KMS-11 (cell line): ENCODE measurements around the gene PYGO2.
"Not testable (repeated sequence)": the region's sequence is repeated elsewhere in the genome, so short reads cannot be mapped to it uniquely, and the experiment has no call there.

Experiments used
- H2AFZ ChIP-seq: fragments of 200-600 bp; sonication (generic); 2 replicates; pipeline ENCODE4 v1.6.1; 2016; ENCODE audit warnings: antibody characterized with exemption, mixed run types, low read depth
- H3K27ac ChIP-seq: fragments of 200-600 bp; sonication (generic); 2 replicates; pipeline ENCODE4 v1.6.1; 2016; ENCODE audit warnings: mild to moderate bottlenecking, mixed run types
- H3K27me3 ChIP-seq: fragments of 200-600 bp; sonication (generic); 2 replicates; pipeline ENCODE4 v1.6.1; 2017; ENCODE audit warnings: mild to moderate bottlenecking, low read depth, mixed run types, moderate library complexity; ENCODE audit not compliant: insufficient read depth
- H3K36me3 ChIP-seq: fragments of 200-600 bp; sonication (generic); 2 replicates; pipeline ENCODE4 v1.6.1; 2017; ENCODE audit warnings: mild to moderate bottlenecking, mixed run types; ENCODE audit not compliant: insufficient read depth
- H3K4me1 ChIP-seq: fragments of 200-600 bp; sonication (generic); 2 replicates; pipeline ENCODE4 v1.6.1; 2016; ENCODE audit warnings: mild to moderate bottlenecking, low read depth, mixed run types; ENCODE audit not compliant: poor library complexity, severe bottlenecking
- H3K4me2 ChIP-seq: fragments of 200-600 bp; sonication (generic); 2 replicates; pipeline ENCODE4 v1.7.0; 2016; ENCODE audit warnings: mild to moderate bottlenecking, mixed run types
- H3K4me3 ChIP-seq: fragments of 200-600 bp; sonication (generic); IDR thresholded peaks from 2 replicates; pipeline ENCODE4 v1.6.1; 2017; ENCODE audit warnings: low read depth, low read length, mixed read lengths; ENCODE audit not compliant: insufficient read depth
- H3K79me2 ChIP-seq: fragments of 200-600 bp; sonication (generic); 2 replicates; pipeline ENCODE4 v1.6.1; 2016; ENCODE audit warnings: low read depth, mixed run types; ENCODE audit not compliant: insufficient read depth
- H3K9ac ChIP-seq: fragments of 200-600 bp; sonication (generic); 2 replicates; pipeline ENCODE4 v1.6.1; 2016; ENCODE audit warnings: mild to moderate bottlenecking, mixed run types
- H4K20me1 ChIP-seq: fragments of 200-600 bp; sonication (generic); 2 replicates; pipeline ENCODE4 v1.6.1; 2016; ENCODE audit warnings: mild to moderate bottlenecking, mixed run types; ENCODE audit not compliant: insufficient read depth
- TF ChIP-seq, protein P1 (sequence below): fragments of 200-600 bp; sonication (generic); conservative IDR thresholded peaks from 2 replicates; pipeline ENCODE4 v1.6.1; 2017; ENCODE audit warnings: low read depth, mild to moderate bottlenecking, antibody characterized with exemption, low read length, moderate library complexity, mixed read lengths

Gene PYGO2

DNA sequence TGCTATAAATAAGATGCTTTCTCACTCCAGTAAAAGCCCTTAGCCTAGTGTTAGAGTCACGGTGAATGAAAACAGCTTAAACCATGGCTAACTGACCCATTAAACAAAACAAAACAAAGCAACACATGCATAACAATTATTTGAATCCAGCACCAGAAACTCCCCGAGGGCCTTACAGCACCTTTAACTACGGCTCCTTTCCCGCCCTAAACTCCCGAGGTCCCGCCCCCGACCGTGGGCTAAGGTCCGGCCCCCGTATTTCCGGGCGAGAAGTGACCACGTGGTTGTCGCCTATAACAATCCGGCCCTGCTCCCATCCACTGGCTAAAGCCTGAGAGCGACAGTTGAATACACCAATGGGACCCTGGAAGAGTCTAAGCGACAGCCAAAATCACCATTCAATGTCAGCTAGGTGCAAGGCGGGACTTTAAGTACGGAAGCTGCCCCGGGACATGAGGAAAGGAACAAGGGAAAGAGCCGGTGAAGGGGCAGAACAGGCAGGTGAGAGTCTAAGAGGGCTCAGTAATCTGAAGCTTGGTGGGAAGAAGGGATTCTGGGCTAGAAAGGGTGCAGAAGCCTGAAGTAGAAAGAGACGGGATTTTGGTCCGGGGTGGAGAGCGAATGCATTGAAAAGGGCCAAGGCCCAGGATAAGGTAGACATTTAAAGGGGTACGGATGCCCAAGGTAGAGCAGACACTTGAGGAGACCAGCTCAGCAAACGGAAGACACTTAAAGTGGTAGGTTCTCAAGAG lies 21.5 kb upstream of the PYGO2 start, which contains the start of gene FLAD1:
FLAD1 (plus strand) TSS at position 448 of the 752 bp plus-strand sequence. CDS start 351 bp downstream, outside the sequence.
- peaks cover 81% of the 10 kb centered on the region for H3K79me2 ChIP-seq
- peak within 1 kb of the TSS; percentile 47 for H2AFZ ChIP-seq
- peak within 1 kb of the TSS; percentile 51 for H3K9ac ChIP-seq
- TF ChIP-seq, protein P1, sequence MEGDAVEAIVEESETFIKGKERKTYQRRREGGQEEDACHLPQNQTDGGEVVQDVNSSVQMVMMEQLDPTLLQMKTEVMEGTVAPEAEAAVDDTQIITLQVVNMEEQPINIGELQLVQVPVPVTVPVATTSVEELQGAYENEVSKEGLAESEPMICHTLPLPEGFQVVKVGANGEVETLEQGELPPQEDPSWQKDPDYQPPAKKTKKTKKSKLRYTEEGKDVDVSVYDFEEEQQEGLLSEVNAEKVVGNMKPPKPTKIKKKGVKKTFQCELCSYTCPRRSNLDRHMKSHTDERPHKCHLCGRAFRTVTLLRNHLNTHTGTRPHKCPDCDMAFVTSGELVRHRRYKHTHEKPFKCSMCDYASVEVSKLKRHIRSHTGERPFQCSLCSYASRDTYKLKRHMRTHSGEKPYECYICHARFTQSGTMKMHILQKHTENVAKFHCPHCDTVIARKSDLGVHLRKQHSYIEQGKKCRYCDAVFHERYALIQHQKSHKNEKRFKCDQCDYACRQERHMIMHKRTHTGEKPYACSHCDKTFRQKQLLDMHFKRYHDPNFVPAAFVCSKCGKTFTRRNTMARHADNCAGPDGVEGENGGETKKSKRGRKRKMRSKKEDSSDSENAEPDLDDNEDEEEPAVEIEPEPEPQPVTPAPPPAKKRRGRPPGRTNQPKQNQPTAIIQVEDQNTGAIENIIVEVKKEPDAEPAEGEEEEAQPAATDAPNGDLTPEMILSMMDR = no peak
- H3K36me3 ChIP-seq = peaks cover 15% of the 10 kb centered on the region; the same call in 1 of the 2 replicates
- H3K4me1 ChIP-seq = peaks cover 28% of the 10 kb centered on the region
- H4K20me1 ChIP-seq = no peaks in the 10 kb centered on the region
- H3K4me3 ChIP-seq = peak within 1 kb of the TSS; percentile 98
- peak within 1 kb of the TSS; percentile 99 for H3K4me2 ChIP-seq
- peak within 1 kb of the TSS; percentile 38 for H3K27ac ChIP-seq
- no peaks in the 10 kb centered on the region for H3K27me3 ChIP-seq

DNA sequence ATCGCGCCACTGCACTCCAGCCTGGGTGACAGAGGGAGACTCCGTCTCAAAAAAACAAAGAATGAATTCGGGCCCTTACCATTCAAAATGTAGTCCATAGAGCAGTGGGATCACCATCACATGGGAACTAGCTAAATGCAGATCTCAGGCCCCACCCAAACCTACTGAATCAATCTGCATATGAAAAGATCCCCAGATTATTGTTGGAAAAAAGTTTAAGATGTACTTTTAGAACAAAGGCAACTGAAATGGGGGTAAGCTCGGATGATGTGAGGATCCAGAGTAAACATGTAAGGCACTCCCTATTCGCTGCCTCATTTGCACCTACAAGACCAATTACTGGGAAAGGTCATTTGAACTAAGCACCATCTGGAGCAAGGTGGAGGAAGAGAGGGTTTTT lies 20.8 kb upstream of the PYGO2 start:
- H2AFZ ChIP-seq = peak overlapping the region; percentile 47
- H3K27ac ChIP-seq = peak overlapping the region; percentile 38; the same call in 1 of the 2 replicates
- H3K27me3 ChIP-seq = no peaks in the 10 kb centered on the region

DNA sequence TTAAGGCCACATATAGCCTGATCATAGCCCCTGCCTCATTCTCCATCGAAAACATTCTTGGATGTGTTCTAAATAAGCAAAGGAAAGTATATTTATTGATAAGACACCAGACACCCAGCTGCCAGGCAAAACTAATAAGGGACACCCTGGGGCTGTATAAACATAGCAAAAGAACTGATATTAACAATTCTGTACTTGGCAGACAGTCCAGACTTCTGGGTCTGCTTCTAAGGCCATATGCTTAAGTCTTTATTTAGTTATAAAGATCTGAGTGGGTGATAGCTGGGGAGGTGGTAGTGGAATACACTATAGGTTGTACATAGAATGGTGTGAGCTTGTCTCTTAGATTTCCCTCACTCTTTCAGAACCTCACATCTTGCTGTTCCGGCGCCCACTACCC lies 16.8 kb upstream of the PYGO2 start:
- H3K27me3 ChIP-seq = no peaks in the 10 kb centered on the region
- TF ChIP-seq, protein P1 = no peak
- H3K4me3 ChIP-seq = no peak overlapping the region
- H3K27ac ChIP-seq = no peak overlapping the region
- no peak overlapping the region for H2AFZ ChIP-seq
- peaks cover 18% of the 10 kb centered on the region; the same call in 1 of the 2 replicates for H3K36me3 ChIP-seq
- H3K79me2 ChIP-seq = peaks cover 74% of the 10 kb centered on the region
- H3K9ac ChIP-seq = no peak overlapping the region
- H4K20me1 ChIP-seq = no peaks in the 10 kb centered on the region
- H3K4me2 ChIP-seq = no peak overlapping the region
- peaks cover 36% of the 10 kb centered on the region for H3K4me1 ChIP-seq

More for the DNA sequence above, 20.8 kb upstream of the PYGO2 start:
- Histone ChIP-seq H3K36me3 (peaks cover 19% of the 10 kb centered on the region; the same call in 1 of the 2 replicates), H3K9ac (peak overlapping the region; percentile 51; the same call in 1 of the 2 replicates), H3K4me2 (peak overlapping the region; percentile 70), H4K20me1 (no peaks in the 10 kb centered on the region), H3K79me2 (peaks cover 83% of the 10 kb centered on the region), H3K4me3 (peak overlapping the region; percentile 95), H3K4me1 (peaks cover 35% of the 10 kb centered on the region)
- TF ChIP-seq, protein P1 = no peak

DNA sequence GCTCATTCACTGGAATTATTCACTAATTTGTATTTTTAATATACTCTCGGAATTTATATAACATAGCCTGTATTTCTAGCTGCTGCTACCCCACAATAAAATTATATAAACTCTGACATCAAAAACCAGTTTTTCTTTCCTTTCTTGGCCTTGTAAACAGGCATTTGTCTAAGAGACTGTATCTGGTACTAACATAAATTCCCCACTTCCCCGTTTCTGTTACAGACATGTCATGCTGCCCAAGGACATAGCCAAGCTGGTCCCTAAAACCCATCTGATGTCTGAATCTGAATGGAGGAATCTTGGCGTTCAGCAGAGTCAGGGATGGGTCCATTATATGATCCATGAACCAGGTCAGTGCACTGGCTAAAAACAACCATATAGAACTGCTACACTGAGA lies 16.2 kb upstream of the PYGO2 start:
- not testable (repeated sequence) for H3K27me3 ChIP-seq, H3K9ac ChIP-seq, H3K27ac ChIP-seq, H4K20me1 ChIP-seq, H3K4me3 ChIP-seq, H2AFZ ChIP-seq
- Histone ChIP-seq H3K79me2 (peaks cover 78% of the 10 kb centered on the region), H3K4me2 (peak overlapping the region; percentile 89), H3K36me3 (peaks cover 18% of the 10 kb centered on the region; the same call in 1 of the 2 replicates), H3K4me1 (peaks cover 42% of the 10 kb centered on the region)
